HepG2 (cell line): ENCODE measurements around the gene CTNND1.

ENCODE experiments used
- FLYWCH1 ChIP-seq: sonication (generic); formaldehyde crosslinking; IDR thresholded peaks from 2 replicates; pipeline ENCODE4 v1.8.1; 2023; ENCODE audit warnings: mild to moderate bottlenecking, missing genetic modification reagents
- GABPA ChIP-seq, 2 experiments: IDR thresholded peaks; 2 replicates each; pipeline ENCODE4 v1.6.1; 2011 to 2016; ENCODE audit warnings: low read depth in 2 of 2, low read length in 1 of 2, missing biosample characterization in 1 of 2, missing genetic modification characterization in 1 of 2
- MYC ChIP-seq: sonication (generic); formaldehyde crosslinking; IDR thresholded peaks from 2 replicates; pipeline ENCODE4 v1.9.0; 2021; ENCODE audit warnings: missing genetic modification reagents, borderline replicate concordance
- ZNF510 ChIP-seq: sonication (generic); formaldehyde crosslinking; IDR thresholded peaks from 2 replicates; pipeline ENCODE4 v1.4.0; 2020; ENCODE audit warnings: low read depth, mild to moderate bottlenecking, missing genetic modification reagents

GRCh38 chr11:57752954-57753353 is 8.6 kb upstream of the CTNND1 start:
- TF ChIP-seq MYC (CRISPR knock-in tag) = no peak
- TF ChIP-seq FLYWCH1 (CRISPR knock-in tag) = no peak
- TF ChIP-seq GABPA (IDR thresholded peaks at IDR 0.05; ENCODE audit: low read depth, low read length) = no peak
- no peak for TF ChIP-seq GABPA (CRISPR knock-in tag; IDR thresholded peaks at IDR 0.05; ENCODE audit: low read depth)
- TF ChIP-seq ZNF510 = no peak
